Activated CD8-positive, alpha-beta memory T cell treated with anti-CD3 and anti-CD28 coated beads, Interleukin-2, amount 50 U/mL, for 24 hours (primary cell): ENCODE data around the gene KANK3.
A peak's percentile ranks its signal among the peaks of the same experiment; 100 is the strongest.

Experiments used
- DNase-seq: peaks from one replicate; pipeline ENCODE4 v3.0.0-alpha.2; 2020; ENCODE audit errors: extremely low read depth

Gene KANK3

GRCh38 chr19:8337728-8338127 lies 5.3 kb downstream of the KANK3 start:
- no peak for DNase-seq

- DNase-seq = no peak
These were observed 6.4 kb downstream of the KANK3 start for GRCh38 chr19:8336660-8337059.

- DNase-seq = no peak
These were observed 6.9 kb downstream of the KANK3 start for GRCh38 chr19:8336072-8336569.

GRCh38 chr19:8335343-8336071 lies 7.6 kb downstream of the KANK3 start:
- DNase-seq = no peak

GRCh38 chr19:8334458-8335342 lies 8.4 kb downstream of the KANK3 start:
- DNase-seq = no peak

GRCh38 chr19:8333767-8334457 lies 9.2 kb downstream of the KANK3 start:
- DNase-seq = no peak

- DNase-seq = no peak
These were observed 9.9 kb downstream of the KANK3 start for GRCh38 chr19:8332976-8333766.

- no peak for DNase-seq
These were observed 11.7 kb downstream of the KANK3 start for GRCh38 chr19:8331263-8331845.

GRCh38 chr19:8329996-8330395 lies 13.1 kb downstream of the KANK3 start:
- no peak for DNase-seq

- DNase-seq = no peak
These were observed 17.6 kb downstream of the KANK3 start for GRCh38 chr19:8325454-8325853.

- no peak for DNase-seq
These were observed 18.6 kb downstream of the KANK3 start for GRCh38 chr19:8324186-8325050.

GRCh38 chr19:8323781-8324185 lies 19.3 kb downstream of the KANK3 start:
- no peak for DNase-seq

- no peak for DNase-seq
These were observed 20.4 kb downstream of the KANK3 start for GRCh38 chr19:8322638-8322997.

- DNase-seq = no peak
These were observed 20.9 kb downstream of the KANK3 start for GRCh38 chr19:8321986-8322637.

- DNase-seq = peak; percentile 87
These were observed 21.7 kb downstream of the KANK3 start, which contains the start of the genes NDUFA7 and RPS28 for GRCh38 chr19:8321067-8321985. Gene NDUFA7, minus strand, starts transcription at chr19:8321375. Its CDS starts 17 bp downstream, at chr19:8321358. Gene RPS28, plus strand, starts transcription at chr19:8321496. Its CDS starts 35 bp downstream, at chr19:8321531.

- no peak for DNase-seq
These were observed 22.4 kb downstream of the KANK3 start for GRCh38 chr19:8320564-8321066.

GRCh38 chr19:8319807-8320520 lies 23.1 kb downstream of the KANK3 start:
- DNase-seq = no peak
